Stimulated activated CD8-positive, alpha-beta memory T cell treated with anti-CD3 and anti-CD28 coated beads, Interleukin-4, amount 100 ng/mL, for 48 hours (primary cell): ENCODE data around the gene BPTF.
"Not testable (repeated sequence)": the region's sequence is repeated elsewhere in the genome, so short reads cannot be mapped to it uniquely, and the experiment has no call there.

ENCODE experiments used
- DNase-seq: peaks from one replicate; pipeline ENCODE4 v3.0.0-alpha.2; 2020

BPTF gene

GRCh38 chr17:68015081-68015723, 189.9 kb downstream of the BPTF start:
- no peak for DNase-seq

- DNase-seq: no peak
These were observed 191.5 kb downstream of the BPTF start for GRCh38 chr17:68016838-68017237.

DNA sequence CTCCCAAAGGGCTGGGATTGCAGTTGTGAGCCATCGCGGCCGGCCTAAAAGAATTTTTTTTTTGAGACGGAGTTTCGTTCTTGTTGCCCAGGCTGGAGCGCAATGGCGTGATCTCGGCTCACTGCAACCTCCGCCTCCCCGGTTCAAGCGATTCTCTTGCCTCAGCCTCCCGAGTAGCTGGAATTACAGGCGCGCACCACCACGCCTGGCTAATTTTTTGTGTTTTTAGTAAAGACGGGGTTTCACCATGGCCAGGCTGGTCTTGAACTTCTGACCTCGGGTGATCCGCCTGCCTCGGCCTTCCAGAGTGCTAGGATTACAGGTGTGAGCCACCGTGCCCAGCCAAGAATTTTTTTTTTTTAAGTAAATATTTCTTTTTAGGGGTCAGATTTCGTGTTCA, 193.2 kb downstream of the BPTF start:
- DNase-seq: not testable (repeated sequence)

DNA sequence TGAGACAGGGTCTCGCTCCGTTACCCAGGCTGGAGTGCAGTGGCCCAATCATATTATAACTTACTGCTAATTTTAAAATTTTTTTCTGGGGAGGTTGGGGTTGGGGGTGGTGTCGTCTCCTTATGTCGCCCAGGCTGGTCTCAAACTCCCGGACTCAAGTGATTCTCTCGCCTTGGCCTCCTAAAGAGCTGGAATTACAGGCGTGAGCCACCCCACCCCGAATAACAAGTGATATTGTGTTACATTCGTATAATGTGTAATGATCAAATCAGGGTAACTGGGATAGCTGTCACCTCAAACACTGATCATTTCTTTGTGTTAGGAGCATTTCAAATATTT, 194.0 kb downstream of the BPTF start:
- DNase-seq: no peak

DNA sequence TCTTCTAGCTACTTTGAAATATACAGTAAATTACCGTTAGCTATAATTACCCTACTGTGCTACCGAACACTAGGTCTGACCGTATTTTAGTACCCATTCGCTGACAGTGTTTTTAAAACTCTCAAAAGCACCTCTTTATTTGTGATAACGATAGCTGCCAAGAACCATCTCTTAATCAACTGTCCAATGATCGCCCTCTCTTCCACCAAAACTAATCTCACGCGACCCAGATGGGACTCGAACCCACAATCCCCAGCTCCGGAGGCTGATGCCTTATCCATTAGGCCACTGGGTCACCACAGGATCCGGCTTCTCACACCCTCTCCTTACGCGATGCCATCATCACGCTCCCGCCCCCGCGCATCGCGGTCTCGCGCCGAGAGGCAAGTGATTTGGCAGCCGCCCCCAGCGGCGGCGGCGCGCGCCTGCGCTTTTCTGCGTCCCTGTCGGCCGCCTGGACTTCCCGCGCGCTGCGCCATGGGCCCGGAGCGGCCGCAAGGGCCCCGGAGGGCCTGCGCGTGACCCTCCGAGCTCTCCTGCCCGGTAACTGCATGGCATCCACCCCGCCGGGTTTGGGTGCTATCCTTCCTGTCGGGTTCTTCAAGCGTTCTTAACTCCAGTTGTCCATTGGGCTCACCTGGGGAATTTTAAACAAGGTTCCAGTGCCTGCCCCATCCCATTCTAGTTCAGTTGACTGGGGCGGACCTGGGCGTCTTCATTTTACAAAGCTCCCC, 194.5 kb downstream of the BPTF start:
- peak; percentile 100 for DNase-seq

DNA sequence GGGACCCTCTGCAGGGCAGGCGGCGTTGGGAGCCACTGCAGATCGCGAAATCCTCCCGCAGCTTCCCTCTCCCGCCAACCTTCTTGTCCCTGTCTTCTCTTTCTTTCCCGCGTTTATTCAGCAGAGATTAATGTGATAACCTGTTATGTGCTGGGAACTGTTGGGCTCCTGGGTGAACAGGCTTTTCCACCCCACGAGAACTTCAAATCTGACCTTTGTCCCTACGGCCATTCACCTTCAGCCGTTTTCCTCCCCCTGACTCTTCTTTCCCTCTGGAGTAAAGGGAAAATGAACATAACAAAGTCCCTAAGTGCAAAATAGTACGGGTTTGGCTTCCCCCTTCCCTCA, 195.1 kb downstream of the BPTF start:
- DNase-seq: no peak

DNA sequence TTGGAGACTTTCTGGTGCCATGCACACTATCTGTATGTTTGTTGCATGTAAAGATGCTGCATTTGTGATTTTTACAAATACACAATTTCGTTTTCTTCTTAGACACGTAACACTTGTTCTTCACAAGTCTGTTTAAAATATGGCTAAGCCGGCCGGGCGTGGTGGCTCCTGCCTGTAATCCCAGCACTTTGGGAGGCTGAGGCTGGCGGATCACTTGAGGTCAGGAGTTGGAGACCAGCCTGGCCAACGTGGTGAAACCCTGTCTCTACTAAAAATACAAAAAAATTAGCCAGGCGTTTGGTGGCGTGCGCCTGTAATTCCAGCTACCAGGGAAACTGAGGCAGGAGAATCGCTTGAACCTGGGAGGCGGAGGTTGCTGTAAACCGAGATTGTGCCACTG, 195.5 kb downstream of the BPTF start:
- not testable (repeated sequence) for DNase-seq

DNA sequence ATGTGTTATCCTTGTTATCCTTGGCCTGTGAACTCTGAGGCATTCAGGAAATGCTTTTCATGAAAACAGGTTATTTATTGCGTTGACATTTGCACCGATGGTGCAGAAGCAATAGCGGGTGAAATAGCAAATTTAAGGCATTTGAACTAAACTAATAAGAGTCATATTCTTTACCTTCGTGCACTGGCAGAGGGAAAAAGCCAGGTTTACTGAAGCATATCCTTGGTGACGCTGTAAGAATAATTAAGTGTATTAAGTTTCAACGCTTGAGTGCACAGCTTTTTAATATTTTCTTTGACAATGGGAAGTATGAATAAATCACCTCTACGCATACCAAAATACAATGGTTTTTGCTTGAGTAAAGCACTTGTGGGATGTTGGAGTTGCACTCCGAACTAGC, 196.7 kb downstream of the BPTF start:
- DNase-seq: no peak

DNA sequence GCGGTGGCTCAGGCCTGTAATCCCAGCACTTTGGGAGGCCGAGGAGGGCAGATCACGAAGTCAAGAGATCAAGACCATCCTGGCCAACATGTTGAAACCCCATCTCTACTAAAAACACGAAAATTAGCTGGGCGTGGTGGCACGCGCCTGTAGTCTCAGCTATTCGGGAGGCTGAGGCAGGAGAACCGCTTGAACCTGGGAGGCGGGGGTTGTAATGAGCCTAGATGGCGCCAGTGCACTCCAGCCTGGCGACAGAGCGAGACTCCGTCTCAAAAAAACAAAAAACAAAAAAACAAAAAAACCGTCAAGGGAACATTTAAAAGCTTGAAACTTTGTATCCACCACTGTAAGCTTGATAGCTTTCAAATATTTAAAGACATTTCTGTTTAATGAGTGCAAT, 197.2 kb downstream of the BPTF start:
- DNase-seq: not testable (repeated sequence)

DNA sequence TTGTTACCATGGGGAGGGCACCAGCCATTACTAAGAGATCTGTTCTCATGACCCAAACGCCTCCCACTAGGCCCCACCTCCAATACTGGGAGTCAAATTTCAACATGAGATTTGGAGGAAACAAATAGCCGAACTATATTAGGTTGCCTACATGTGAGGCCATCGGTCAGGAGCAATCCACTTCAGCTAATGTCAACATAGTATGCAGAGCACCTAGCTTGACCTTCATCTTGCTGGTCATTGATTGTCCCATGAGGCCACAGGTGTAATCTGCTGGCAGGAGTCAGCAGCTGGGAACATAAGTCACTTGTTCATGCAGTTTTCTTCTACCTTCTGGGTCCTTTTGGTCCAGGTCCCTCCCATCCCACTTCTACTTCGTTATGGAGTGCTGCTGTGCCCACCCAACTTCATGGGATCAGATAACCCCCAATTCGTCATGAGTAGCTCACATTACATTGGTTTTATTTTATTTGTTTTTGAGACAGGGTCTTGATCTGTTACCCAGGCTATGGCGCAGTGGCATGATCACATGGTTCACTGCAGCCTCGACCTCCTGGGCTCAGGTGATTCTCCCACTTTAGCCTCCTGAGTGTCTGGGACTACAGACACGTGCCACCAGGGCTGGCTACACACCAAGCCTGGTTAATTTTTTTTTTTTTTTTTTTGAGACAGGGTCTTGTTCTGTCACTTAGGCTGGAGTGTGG, 204.4 kb downstream of the BPTF start:
- no peak for DNase-seq
